Stimulated activated CD4-positive, alpha-beta T cell treated with anti-CD3 and anti-CD28 coated beads, TNF-alpha, amount 100 ng/mL, for 1 hour (primary cell): ENCODE results near the gene HYLS1.
A peak's percentile ranks its signal among the peaks of the same experiment; 100 is the strongest.
"Not testable (repeated sequence)": the region's sequence is repeated elsewhere in the genome, so short reads cannot be mapped to it uniquely, and the experiment has no call there.

Experiments
- DNase-seq, 3 donors: peaks; one replicate each; pipeline ENCODE4 v3.0.0-alpha.2; 2020; ENCODE audit warnings: low read depth in 3 of 3, low spot score in 1 of 3

HYLS1 gene

DNA sequence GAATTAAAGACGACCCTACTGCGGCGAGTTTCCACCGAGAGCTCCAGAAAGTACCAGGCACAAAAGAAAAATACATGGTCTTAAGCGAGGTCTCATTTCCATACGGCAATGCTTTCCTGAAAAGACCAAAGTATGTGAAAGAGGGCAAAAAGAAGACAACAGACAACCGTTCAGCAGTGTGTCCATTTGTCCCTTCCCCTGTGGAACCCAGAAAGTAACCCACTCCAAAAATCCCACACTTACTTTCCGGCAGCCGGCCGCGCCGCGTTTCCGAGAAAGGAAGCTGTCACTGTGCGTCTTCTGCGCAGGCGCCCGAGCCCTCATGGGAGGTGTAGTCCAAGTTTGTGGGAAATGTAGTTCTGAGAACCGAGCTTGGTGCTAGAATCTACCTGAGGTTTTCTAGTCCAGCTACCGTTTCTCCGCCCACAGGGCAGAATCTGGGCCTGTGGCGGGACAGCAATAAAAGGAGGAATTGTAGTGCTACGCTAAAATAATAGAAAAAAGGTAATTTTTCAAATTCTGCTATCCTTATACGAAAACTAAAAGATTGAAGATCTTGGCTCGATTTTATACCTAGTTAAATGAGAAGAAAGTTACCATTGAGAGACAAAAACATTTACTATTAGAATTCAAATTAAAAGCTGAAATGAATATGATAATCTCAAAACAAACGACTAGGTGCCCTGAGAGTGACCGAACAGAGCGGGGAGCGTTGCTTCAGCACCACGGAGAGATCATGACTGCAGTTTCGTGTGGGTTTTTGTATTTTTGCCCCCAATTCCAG lies 15.7 kb downstream of the HYLS1 start, which contains the start of gene PUS3:
PUS3 (minus strand) TSS at position 280 of the 784 bp plus-strand sequence. CDS start 6,922 bp downstream, outside the sequence.
- peak; percentile 66 to 80 (median 71) for DNase-seq

DNA sequence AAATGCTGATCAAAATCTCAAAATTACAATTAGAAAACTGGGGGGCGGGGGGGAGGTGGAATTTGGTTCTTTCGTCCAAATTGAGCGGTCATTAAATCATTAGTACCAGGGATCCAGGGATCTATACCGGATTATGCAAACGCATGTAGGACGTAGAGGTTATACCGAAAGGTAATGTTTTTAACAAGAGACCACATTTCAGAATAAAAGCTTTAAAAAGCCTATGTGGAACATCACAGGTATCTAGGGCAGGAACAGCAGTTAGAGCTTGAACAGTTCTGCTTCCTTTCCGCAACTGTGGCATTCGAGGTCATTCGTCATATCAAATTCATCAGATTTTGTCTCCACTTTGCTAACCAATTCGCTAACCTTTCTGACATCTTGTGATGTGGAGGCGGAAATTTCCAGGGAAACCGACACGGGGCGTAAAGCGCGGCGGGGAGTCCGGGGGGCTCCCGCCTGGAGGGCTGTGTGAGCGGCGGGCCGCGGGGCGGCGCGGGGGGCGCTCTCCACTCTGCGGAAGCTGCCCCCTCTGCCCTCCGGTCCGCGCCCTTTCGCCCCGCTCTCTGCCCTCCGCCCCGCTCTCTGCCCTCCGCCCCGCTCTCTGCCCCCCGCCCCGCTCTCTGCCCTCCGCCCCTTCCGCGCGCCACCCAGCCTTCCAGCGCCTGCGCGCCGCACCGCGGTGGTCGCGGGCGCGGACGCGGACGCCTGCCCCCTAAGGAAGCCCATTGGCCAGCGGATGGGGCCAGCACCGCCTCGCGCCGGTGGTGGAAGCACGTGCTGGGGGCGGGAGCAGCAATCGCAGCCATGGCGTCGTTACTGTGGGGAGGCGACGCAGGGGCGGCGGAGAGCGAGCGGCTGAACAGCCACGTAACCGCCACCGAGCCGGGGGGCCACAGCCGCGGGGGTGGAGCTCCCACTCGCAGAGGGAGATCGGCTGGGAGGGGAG lies 16.5 kb downstream of the HYLS1 start, which contains the start of gene DDX25:
DDX25 (plus strand) TSS at position 798 of the 949 bp plus-strand sequence; CDS start at position 808, 10 bp downstream.
- no peak for DNase-seq

DNA sequence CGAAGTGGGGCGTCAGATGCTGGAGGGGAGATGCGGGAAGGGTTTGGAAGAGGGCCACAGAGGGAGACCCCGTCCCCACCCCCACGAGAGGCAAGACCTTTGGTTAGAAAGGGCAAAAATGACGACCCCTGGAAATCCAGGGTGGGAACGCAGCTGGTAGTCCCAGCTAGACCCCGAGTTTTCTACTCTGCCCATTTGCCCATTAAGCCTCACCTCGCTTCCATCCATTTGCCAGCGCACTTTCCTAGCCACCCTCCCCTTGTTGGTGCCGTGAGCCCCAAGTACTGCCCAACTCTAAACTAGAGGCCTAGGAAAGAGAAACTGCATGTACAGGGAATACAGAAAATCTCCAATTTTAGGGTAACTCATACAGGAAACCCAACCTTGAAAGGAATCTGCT lies 17.2 kb downstream of the HYLS1 start:
- no peak for DNase-seq

DNA sequence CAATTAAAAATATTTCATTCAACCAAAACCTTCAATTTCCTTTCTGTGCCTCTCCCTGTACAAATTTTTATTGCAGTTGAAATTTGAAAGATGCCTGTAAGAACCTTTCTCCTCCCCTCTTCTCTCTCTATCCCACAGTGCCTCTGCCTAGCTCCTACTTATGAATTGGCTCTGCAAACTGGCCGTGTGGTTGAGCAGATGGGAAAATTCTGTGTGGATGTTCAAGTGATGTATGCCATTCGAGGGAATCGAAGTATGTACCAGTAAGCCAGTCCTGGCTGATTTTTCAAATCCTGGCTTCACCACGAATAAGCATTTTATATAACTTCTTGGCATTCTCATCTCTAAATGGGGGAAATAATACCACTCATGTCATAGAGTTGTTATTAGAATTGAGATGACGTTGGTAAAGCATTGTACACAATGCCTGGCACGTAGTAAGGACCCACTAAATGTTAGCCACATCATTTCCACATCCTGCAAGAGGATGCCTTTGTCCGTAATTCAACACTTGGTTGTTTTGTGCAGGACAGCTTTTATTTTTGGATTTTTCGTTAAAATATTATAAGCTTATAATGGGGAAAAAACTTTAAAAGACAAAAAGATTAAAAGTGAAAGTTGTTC lies 22.9 kb downstream of the HYLS1 start:
- DNase-seq, result no peak

DNA sequence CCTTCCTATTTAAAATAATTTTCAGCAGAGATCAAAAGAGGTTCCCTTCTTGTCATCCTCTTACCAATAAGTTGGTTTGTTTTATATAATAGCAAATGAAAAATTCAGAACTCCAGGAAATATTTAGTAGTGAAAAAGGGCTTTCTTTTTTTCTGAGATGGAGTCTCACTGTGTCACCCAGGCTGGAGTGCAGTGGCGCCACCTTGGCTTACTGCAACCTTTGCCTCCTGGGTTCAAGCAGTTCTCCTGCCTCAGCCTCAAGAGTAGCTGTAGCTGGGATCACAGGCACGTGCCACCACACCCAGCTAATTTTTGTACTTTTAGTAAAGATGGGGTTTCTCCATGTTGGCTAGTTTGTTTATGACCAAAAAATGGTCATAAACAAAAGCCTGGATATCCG lies 27.1 kb downstream of the HYLS1 start:
- DNase-seq, result not testable (repeated sequence)

DNA sequence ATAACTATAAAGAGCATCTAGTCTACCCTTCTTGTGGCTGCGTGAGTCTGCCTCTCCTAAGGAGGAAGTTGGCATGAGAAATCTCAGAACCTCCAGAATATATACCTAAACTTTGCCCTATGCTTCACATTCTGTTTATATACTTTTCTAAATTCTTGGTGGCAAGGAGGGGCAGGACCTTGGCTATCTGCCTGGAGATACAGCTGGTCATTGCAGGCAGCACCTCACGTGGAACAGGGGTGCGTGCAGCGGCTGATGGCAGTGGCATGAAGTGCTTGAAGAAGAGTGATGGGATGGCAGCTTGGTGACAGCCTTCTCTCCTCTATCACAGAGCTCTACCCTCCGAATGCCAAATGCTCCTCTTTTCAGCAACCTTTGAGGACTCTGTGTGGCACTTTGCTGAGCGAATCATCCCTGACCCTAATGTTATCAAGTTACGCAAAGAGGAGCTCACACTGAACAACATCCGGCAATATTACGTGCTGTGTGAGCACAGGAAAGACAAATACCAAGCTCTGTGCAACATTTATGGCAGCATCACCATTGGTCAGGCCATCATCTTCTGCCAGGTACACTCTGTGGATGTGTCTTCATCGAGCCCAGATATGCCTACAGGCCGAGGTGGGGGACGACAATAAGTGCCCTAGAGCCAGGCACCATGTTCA lies 29.3 kb downstream of the HYLS1 start:
- no peak for DNase-seq

DNA sequence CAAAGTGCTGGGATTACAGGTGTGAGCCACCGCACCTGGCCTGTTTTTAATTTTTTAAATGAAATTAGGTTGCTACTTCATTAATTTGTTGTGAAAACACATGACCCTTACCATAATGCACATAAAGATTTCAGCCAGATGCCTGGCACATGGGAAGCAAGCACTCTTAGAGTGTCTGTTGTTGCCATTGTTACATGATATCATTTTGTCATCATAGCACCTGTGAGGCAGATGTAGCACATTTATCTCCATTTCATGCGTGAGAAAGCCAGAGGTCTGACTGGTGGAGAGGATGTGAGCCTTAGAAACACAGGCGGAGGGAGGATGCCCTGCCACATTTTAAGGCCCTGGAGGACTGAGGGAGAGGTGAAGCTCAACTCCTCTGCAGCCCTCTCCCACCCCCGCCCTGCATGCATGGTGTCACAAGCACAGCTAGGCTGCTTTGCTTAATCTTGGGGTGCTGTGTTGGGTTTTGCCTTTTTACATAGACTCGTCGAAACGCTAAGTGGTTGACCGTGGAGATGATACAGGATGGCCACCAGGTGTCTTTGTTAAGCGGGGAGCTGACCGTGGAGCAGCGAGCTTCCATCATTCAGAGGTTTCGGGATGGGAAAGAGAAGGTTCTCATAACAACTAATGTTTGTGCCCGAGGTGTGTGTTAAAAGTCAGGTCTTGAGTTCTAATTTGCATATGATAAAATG lies 30.8 kb downstream of the HYLS1 start:
- no peak for DNase-seq

DNA sequence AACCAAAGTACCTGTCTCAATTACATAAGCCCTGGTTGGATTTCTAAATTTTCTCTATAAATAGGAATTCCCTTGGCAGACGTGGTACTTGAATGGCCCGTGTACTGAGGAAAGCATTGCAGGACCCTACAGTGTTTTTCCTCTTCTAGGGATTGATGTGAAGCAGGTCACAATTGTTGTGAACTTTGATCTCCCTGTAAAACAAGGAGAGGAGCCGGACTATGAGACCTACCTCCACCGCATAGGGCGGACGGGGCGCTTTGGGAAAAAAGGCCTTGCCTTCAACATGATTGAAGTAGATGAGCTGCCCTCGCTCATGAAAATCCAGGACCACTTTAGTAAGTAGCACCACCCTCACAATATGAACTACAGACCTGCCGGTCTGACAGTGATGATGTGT lies 33.6 kb downstream of the HYLS1 start:
- DNase-seq, result no peak

DNA sequence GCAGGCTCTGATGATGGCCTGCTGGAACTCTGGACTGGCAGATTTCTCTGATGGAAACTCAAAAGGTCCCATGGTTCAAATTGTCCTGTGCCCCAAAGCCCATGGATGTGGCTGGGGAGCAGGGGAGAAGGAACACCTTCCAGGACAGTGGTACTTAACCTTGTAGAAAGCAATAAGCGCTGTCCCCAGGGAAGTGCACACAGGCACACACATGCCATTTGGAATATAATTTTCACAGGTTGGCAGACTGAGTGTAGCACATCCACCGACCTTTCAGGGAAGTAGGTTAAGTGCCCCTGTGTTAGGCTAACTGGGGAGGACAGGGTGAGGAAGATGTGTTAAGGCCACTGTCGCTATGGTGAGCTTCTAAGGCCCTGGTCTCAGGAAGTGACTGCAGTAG lies 34.7 kb downstream of the HYLS1 start:
- no peak for DNase-seq

DNA sequence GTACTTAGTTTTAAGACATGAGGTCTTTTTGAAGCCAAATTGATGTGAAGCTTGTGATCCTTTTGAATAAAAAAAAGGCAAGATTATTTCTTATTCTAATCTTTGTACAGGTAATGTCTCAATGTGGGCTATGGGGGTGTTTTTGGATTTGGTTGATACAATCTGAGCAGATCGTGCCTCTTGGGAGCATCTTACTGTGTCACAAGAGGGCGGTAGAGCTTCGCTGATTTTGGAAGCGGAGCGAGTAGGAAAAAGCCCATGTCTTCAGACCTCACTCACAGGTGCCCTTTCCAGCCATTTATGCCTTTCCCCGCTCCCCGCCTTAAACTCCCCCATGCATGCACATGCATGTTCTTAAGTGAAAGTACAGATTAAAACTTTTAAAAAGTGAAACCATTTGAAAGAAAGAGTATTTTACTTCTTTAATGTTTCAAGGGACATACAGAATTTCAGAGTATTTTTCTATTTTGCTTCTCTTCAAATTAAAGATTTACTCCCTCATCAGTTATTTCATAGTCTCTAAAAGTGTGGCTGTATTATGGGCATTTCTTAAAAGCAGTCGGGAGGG lies 35.6 kb downstream of the HYLS1 start:
- peak in 2 of 3 donors; percentile 11 to 34 for DNase-seq

DNA sequence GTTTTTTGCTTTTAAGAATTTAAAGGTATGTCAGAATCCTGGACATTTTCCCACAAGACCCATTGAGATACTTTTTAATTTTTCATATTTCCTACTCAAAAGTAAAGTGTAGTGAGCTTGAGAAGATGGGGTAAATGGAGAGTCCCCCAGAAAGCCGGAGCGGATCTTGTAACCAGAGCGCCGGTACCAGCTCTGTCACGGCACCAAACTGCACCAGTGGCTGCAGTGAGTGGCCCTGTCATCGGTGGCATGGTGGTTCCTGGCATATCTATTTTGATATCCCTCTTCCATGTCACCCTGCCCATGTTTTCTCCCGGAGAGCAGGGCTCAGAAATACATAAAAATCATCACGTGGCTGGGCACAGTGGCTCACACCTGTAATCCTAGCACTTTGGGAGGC lies 36.2 kb downstream of the HYLS1 start:
- DNase-seq, result no peak

DNA sequence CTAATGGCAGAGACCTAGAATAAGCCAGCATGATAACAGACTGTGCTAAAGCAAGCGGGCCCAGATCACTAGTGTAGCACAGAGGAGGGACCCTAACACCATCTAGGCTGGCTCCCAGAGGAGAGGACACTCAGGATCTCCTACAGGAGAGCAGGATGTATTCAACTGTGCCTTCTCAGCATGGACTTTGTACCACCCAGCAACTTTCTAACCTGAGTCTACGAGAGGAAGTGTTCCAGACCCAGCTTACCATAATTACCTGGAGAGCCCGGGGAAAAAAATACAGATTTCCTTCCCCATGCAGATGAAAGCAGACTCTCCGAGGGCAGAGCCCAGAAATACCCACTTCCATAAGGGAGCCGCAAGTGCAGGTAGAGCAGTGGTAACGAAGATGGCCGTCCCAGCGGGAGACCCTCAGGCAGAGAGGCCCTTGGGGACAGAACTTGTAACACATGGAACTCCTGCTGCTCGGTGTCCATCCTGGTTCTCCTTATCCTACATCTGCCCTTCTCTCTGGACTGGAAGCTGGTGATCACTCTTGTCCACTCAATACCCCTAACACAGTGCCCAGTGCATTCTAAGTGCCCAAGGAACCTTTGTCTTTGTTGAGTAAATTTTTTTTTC lies 37.0 kb downstream of the HYLS1 start:
- no peak for DNase-seq

DNA sequence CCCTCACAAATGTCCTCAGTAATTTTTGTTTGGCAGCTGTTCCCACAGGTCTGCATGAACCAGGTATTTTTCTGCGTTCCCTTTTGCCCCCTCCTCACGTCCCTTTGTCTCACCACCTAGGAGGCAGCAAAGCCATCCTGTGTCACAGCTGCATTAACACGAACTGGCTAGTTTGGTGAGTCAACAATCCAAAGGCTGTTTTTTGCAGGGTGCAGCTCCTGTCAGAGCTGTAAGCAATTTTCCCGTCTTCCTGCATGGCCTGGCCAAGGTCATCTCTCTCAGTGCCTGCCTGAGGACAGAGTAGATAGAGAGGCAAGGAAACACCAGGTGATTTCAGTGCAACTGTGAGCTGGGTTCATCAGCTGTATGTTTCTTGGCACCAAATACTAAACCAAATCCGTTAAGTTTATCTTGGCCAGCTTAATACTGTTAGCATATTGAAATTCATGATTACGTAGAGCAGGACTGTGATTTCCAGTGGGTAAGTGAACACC lies 37.8 kb downstream of the HYLS1 start:
- no peak for DNase-seq

DNA sequence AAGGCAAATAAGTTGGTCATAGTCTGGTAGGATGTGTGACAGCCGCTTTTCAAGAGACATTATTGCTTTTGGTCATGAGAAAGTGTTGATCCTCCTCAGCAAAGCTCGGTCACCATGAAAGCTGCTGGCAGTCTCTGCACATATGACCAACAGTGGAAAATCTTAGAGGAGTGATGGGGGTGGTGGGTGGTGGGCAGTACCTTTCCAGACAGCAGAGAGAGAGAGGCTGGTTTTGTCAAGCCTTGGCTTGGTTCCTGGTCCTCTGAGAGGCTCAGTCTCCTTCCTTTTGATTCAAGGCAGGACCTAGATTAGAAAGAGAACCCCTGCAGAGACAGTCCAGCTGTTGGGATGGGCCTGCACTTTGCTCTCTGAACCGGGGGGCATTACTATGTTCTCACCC lies 38.3 kb downstream of the HYLS1 start:
- no peak for DNase-seq

DNA sequence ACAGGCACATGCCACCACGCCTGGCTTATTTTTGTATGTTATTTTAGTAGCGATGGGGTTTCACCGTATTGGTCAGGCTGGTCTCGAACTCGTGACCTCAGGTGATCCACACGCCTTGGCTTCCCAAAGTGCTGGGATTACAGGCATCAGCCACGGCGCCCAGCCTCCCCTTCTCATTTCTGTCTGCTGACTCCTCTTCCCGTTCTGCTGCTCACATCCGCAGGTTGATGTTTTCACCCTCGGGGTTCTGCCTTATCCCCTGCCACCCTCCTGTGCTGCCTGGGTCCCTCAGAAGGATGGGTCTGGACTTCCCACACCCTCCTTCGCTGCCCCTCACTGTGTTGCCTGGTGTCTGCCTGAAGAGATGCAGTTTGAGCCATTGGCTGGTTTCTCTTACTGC lies 39.2 kb downstream of the HYLS1 start:
- DNase-seq, result no peak

DNA sequence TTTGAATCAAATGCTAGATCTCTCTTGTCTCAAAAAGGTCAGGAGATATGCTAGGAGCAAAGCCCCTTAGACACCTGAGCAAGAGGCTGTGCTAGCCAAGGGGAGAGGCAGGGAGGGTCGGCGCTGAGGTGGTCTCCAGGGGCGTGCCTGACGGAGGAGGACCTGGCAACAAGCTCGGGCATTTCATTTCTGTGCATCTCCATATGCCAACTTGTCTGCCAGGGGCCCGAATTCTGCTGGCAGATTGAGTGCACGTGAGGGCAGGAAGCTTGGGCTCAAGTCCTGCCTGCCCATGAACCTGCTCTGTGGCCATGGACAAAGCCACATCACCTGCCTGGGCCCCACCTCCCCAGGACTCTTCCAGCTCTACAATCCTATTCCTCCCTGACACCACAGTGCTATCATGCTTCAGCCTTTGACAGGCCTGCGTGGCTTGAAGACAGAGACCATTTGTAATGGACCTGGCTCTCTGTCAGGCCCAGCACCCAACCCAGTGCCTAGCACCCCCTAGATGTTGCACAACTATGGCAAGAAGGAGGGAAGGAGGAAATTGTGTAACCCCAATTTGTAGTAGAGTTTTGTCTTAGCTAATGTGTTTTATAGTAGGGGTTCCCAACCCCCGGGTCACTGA lies 42.1 kb downstream of the HYLS1 start:
- DNase-seq, result no peak

DNA sequence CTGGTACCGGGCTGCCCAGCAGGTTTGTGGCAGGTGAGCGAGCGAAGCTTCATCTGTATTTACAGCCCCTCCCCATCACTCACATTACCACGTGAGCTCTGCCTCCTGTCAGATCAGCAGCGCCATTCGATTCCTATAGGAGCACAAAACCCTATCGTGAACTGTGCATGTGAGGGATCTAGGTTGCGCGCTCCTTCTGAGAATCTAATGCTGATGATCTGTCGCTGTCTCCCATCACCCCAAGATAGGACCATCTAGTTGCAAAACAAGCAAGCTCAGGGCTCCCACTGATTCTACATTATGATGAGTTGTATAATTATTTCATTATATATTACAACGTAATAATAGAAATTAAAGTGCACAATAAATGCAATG lies 42.6 kb downstream of the HYLS1 start:
- DNase-seq, result no peak

DNA sequence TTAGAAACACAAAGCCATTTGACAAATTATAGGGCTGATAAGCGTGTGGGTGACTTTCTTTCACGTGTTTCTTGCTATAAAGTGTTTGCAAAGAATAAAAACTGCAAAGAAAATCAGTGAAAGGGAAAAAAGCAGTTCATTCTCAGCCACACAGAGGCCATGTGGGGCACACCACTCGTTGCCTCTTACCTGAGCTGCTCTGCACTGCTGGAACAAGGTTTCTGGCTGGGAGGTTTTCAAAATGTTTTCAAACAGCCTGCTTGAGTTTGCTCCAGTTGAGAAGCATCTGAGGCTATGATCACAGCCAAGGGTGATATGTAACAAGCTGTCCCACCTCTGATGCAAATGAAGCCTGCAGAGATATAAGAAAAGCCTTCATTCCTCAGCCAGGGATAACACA lies 43.6 kb downstream of the HYLS1 start:
- no peak for DNase-seq

DNA sequence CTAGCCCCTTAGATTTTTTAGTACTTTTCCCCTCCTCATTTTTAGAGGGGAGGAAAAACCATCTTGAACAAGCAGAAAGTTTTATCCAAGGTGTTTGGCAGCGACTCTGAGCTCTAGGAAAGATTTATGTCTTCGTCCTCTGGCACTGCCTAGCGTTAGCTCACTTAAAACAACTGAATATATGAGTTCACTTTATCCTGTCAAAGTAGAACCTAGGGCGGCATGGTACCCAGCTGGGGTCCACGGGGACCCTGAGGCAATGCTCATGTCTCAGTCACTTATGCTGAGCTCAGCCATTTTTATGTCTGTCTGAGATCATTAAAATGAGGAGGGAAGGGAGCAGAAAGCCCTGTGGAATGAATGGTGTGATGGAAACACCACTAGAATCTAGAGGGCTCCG lies 44.2 kb downstream of the HYLS1 start:
- DNase-seq, result no peak
